Measurements from ENCODE around the gene TERB2. TPM values are rescaled to one million over a fixed set of nuclear protein-coding genes. Genes with fewer than 3 reads are reported as not detected.
"Not testable (repeated sequence)": the region's sequence is repeated elsewhere in the genome, so short reads cannot be mapped to it uniquely, and the experiment has no call there.

The TERB2 gene
- polyA plus RNA-seq, 2 donors = not detected

GRCh38 chr15:45022871-45023658 is 66.6 kb downstream of the TERB2 start, which contains the start of gene SORD:
SORD (plus strand) TSS chr15:45023195; CDS start chr15:45023284, 89 bp downstream.
- H3K4me1 ChIP-seq (ENCODE audit: control insufficient read depth in 2 of 2, insufficient read depth in 2 of 2, low read length in 1 of 2) = peaks cover 4 to 7% of the 10 kb centered on the region in 2 donors
- H3K4me3 ChIP-seq (ENCODE audit: low read depth in 1 of 2, low read length in 2 of 2) = peak within 1 kb of the TSS; percentile 52 to 88
- H3K27ac ChIP-seq (ENCODE audit: low read depth in 2 of 2, low read length in 1 of 2) = peak within 1 kb of the TSS; percentile 24 to 68
- WGBS, 2 donors = 0 to 1% methylated on average over 47 to 48 of the region's 48 CpGs
- H3K36me3 ChIP-seq (ENCODE audit: control insufficient read depth in 2 of 2, insufficient read depth in 2 of 2, low read length in 1 of 2) = no peaks in the 10 kb centered on the region
- no peaks in the 10 kb centered on the region for H3K27me3 ChIP-seq (ENCODE audit: control insufficient read depth in 1 of 2, insufficient read depth in 2 of 2, low read length in 2 of 2)
- H3K9me3 ChIP-seq (ENCODE audit: control insufficient read depth in 2 of 2, insufficient read depth in 1 of 2, low read depth in 1 of 2, low read length in 1 of 2) = no peaks in the 10 kb centered on the region

- Histone ChIP-seq H3K27ac (ENCODE audit: low read depth in 2 of 2, low read length in 1 of 2) (peak overlapping the region in 1 of 2 donors; percentile 68), H3K36me3 (ENCODE audit: control insufficient read depth in 2 of 2, insufficient read depth in 2 of 2, low read length in 1 of 2) (no peaks in the 10 kb centered on the region), H3K27me3 (ENCODE audit: control insufficient read depth in 1 of 2, insufficient read depth in 2 of 2, low read length in 2 of 2) (no peaks in the 10 kb centered on the region), H3K4me3 (ENCODE audit: low read depth in 1 of 2, low read length in 2 of 2) (peak overlapping the region; percentile 52 to 88), H3K9me3 (ENCODE audit: control insufficient read depth in 2 of 2, insufficient read depth in 1 of 2, low read depth in 1 of 2, low read length in 1 of 2) (no peaks in the 10 kb centered on the region), H3K4me1 (ENCODE audit: control insufficient read depth in 2 of 2, insufficient read depth in 2 of 2, low read length in 1 of 2) (peaks cover 4 to 7% of the 10 kb centered on the region in 2 donors)
- WGBS, 2 donors = 13 to 18% methylated on average over 4 of the region's 4 CpGs
Observed at GRCh38 chr15:45023659-45024225, 67.3 kb downstream of the TERB2 start.

GRCh38 chr15:45024649-45025048 is 68.2 kb downstream of the TERB2 start:
- H3K4me3 ChIP-seq (ENCODE audit: low read depth in 1 of 2, low read length in 2 of 2); H3K27ac ChIP-seq (ENCODE audit: low read depth in 2 of 2, low read length in 1 of 2); H3K4me1 ChIP-seq (ENCODE audit: control insufficient read depth in 2 of 2, insufficient read depth in 2 of 2, low read length in 1 of 2); H3K36me3 ChIP-seq (ENCODE audit: control insufficient read depth in 2 of 2, insufficient read depth in 2 of 2, low read length in 1 of 2); H3K9me3 ChIP-seq (ENCODE audit: control insufficient read depth in 2 of 2, insufficient read depth in 1 of 2, low read depth in 1 of 2, low read length in 1 of 2); H3K27me3 ChIP-seq (ENCODE audit: control insufficient read depth in 1 of 2, insufficient read depth in 2 of 2, low read length in 2 of 2): not testable (repeated sequence)
- 62 to 66% methylated on average over 3 of the region's 3 CpGs for whole genome bisulfite sequencing, 2 donors

- not testable (repeated sequence) for H3K27ac ChIP-seq (ENCODE audit: low read depth in 2 of 2, low read length in 1 of 2)
- WGBS, 2 donors = 85 to 97% methylated on average over 3 of the region's 3 CpGs
Observed at GRCh38 chr15:45025627-45026026, 69.1 kb downstream of the TERB2 start.

GRCh38 chr15:45026651-45027190 is 70.2 kb downstream of the TERB2 start:
- Histone ChIP-seq H3K27me3 (ENCODE audit: control insufficient read depth in 1 of 2, insufficient read depth in 2 of 2, low read length in 2 of 2) (no peaks in the 10 kb centered on the region), H3K27ac (ENCODE audit: low read depth in 2 of 2, low read length in 1 of 2) (no peak overlapping the region), H3K36me3 (ENCODE audit: control insufficient read depth in 2 of 2, insufficient read depth in 2 of 2, low read length in 1 of 2) (peaks cover 0 to 4% of the 10 kb centered on the region in 2 donors), H3K4me1 (ENCODE audit: control insufficient read depth in 2 of 2, insufficient read depth in 2 of 2, low read length in 1 of 2) (peaks cover 4 to 7% of the 10 kb centered on the region in 2 donors), H3K4me3 (ENCODE audit: low read depth in 1 of 2, low read length in 2 of 2) (no peak overlapping the region), H3K9me3 (ENCODE audit: control insufficient read depth in 2 of 2, insufficient read depth in 1 of 2, low read depth in 1 of 2, low read length in 1 of 2) (no peaks in the 10 kb centered on the region)
- 79 to 91% methylated on average over 5 of the region's 5 CpGs for WGBS, 2 donors

More at GRCh38 chr15:45025627-45026026, 69.1 kb downstream of the TERB2 start:
- H3K27me3 ChIP-seq (ENCODE audit: control insufficient read depth in 1 of 2, insufficient read depth in 2 of 2, low read length in 2 of 2); H3K36me3 ChIP-seq (ENCODE audit: control insufficient read depth in 2 of 2, insufficient read depth in 2 of 2, low read length in 1 of 2); H3K4me3 ChIP-seq (ENCODE audit: low read depth in 1 of 2, low read length in 2 of 2); H3K9me3 ChIP-seq (ENCODE audit: control insufficient read depth in 2 of 2, insufficient read depth in 1 of 2, low read depth in 1 of 2, low read length in 1 of 2); H3K4me1 ChIP-seq (ENCODE audit: control insufficient read depth in 2 of 2, insufficient read depth in 2 of 2, low read length in 1 of 2): not testable (repeated sequence)

GRCh38 chr15:45027220-45027619 is 70.7 kb downstream of the TERB2 start:
- Histone ChIP-seq H3K36me3 (ENCODE audit: control insufficient read depth in 2 of 2, insufficient read depth in 2 of 2, low read length in 1 of 2) (peaks cover 0 to 4% of the 10 kb centered on the region in 2 donors), H3K4me3 (ENCODE audit: low read depth in 1 of 2, low read length in 2 of 2) (no peak overlapping the region), H3K27ac (ENCODE audit: low read depth in 2 of 2, low read length in 1 of 2) (no peak overlapping the region), H3K4me1 (ENCODE audit: control insufficient read depth in 2 of 2, insufficient read depth in 2 of 2, low read length in 1 of 2) (peaks cover 3 to 6% of the 10 kb centered on the region in 2 donors), H3K27me3 (ENCODE audit: control insufficient read depth in 1 of 2, insufficient read depth in 2 of 2, low read length in 2 of 2) (no peaks in the 10 kb centered on the region), H3K9me3 (ENCODE audit: control insufficient read depth in 2 of 2, insufficient read depth in 1 of 2, low read depth in 1 of 2, low read length in 1 of 2) (no peaks in the 10 kb centered on the region)
- WGBS, 2 donors = 81 to 92% methylated on average over 4 of the region's 4 CpGs

Other genes with a start within 250 kb of the TERB2 start
- gene PATL2, start 245.4 kb upstream of the TERB2 start, polyA plus RNA-seq = under 1 TPM; 0.33 to 0.84 TPM
- gene B2M, start 245.2 kb upstream of the TERB2 start, polyA plus RNA-seq = 1,000 to 10,000 TPM in 1 of 2 donors, 100 to 1,000 TPM in 1; 499 to 1,202 TPM
- gene TRIM69, start 220.2 kb upstream of the TERB2 start, polyA plus RNA-seq = 10 to 100 TPM in 1 of 2 donors, 1 to 10 TPM in 1; 9.4 to 11.1 TPM
- 10 to 100 TPM in 1 of 2 donors, 1 to 10 TPM in 1; 6.4 to 18.3 TPM for gene SORD, start 66.5 kb downstream of the TERB2 start, polyA plus RNA-seq
- 10 to 100 TPM; 15.8 to 26.3 TPM for gene DUOX2, start 157.5 kb downstream of the TERB2 start, polyA plus RNA-seq
- gene DUOXA2, start 157.6 kb downstream of the TERB2 start, polyA plus RNA-seq = 10 to 100 TPM in 1 of 2 donors, 1 to 10 TPM in 1; 8.4 to 39.1 TPM
- gene DUOXA1, start 173.2 kb downstream of the TERB2 start, polyA plus RNA-seq = 100 to 1,000 TPM; 145 to 174 TPM
- 100 to 1,000 TPM in 1 of 2 donors, 10 to 100 TPM in 1; 64.7 to 111 TPM for gene DUOX1, start 173.3 kb downstream of the TERB2 start, polyA plus RNA-seq
- gene SHF, start 231.3 kb downstream of the TERB2 start, polyA plus RNA-seq = 1 to 10 TPM; 2.1 to 2.4 TPM